Sigmoid colon (tissue), 7 donors: ENCODE data around the gene TBC1D9B. TPM values are rescaled to one million over a fixed set of nuclear protein-coding genes. Genes with fewer than 3 reads are reported as not detected.

Experiments
- DNase-seq: peaks from one replicate; pipeline ENCODE4 v3.0.0-alpha.2; 2019
- H3K27ac ChIP-seq, 4 donors: fragments of 200-600 bp; sonication (generic); one replicate each; pipeline ENCODE4 v1.5.1; 2016 to 2019; ENCODE audit warnings: mild to moderate bottlenecking in 1 of 4
- H3K27me3 ChIP-seq, 3 donors: fragments of 200-600 bp; sonication (generic); one replicate each; pipeline ENCODE4 v1.5.1; 2019; ENCODE audit warnings: mild to moderate bottlenecking in 1 of 3
- H3K36me3 ChIP-seq, 4 donors: fragments of 200-600 bp; sonication (generic); one replicate each; pipeline ENCODE4 v1.5.1; 2016 to 2019
- H3K4me1 ChIP-seq, 4 donors: fragments of 200-600 bp; sonication (generic); one replicate each; pipeline ENCODE4 v1.5.1; 2017 to 2019
- H3K4me3 ChIP-seq, 4 donors: fragments of 200-600 bp; sonication (generic); one replicate each; pipeline ENCODE4 v1.5.1; 2017 to 2019; ENCODE audit warnings: mild to moderate bottlenecking in 2 of 4, moderate library complexity in 1 of 4
- H3K9me3 ChIP-seq, 4 donors: fragments of 200-600 bp in 3 of 4; sonication (generic) in 3 of 4; one replicate each; pipeline versions ENCODE4 v1.5.1 to v1.6.1; 2013 to 2019
- CTCF ChIP-seq, 4 experiments: fragments of 450-650 bp in 3 of 4; fragments of 200-600 bp in 1 of 4; IDR thresholded peaks; one replicate each; pipeline ENCODE4 v1.5.1; 2016 to 2019; ENCODE audit warnings: antibody characterized with exemption in 4 of 4, mild to moderate bottlenecking in 3 of 4, moderate library complexity in 2 of 4
- EP300 ChIP-seq, 4 donors: sonication (generic); formaldehyde crosslinking; IDR thresholded peaks; one replicate each; pipeline ENCODE4 v1.6.1; 2017; ENCODE audit warnings: antibody characterized with exemption in 4 of 4
- POLR2A ChIP-seq, 2 donors: fragments of 450-650 bp; IDR thresholded peaks; one replicate each; pipeline ENCODE4 v1.6.1; 2016; ENCODE audit warnings: antibody characterized with exemption in 2 of 2, mild to moderate bottlenecking in 2 of 2, moderate library complexity in 2 of 2
- POLR2AphosphoS5 ChIP-seq, 4 donors: sonication (generic); formaldehyde crosslinking; IDR thresholded peaks; one replicate each; pipeline ENCODE4 v1.6.1; 2017; ENCODE audit warnings: antibody characterized with exemption in 4 of 4
- WGBS, 2 donors: extraction: QIAGEN DNeasy Blood & Tissue Kit; methylation state at CpG; one replicate each; pipeline ENCODE4 v1.1.7; 2013; 5-methylcytosine and 5-hydroxymethylcytosine counted together
- intact Hi-C: fragments of 100-400 bp; cut with DNase I; formaldehyde crosslinking; loops from one replicate; pipeline ENCODE4 v1.15.1; 2023
- polyA plus RNA-seq, 3 donors: library from polyadenylated mRNA; stranded (reverse); fragments of 200-250 nt; gene quantifications; one replicate each; pipeline ENCODE4 v1.2.3, GENCODE V29; 2013
- total RNA-seq, 4 donors: library from RNA; depleted of rRNA; stranded (reverse); fragments of >200 nt; gene quantifications; one replicate each; pipeline ENCODE4 v1.1.0, GENCODE V29; 2016
- donor health status: healthy with polysubstance abuse.
- donor health status: Bipolar disorder and iron deficiency.
- donor health status: healthy.

Gene TBC1D9B
- total RNA-seq: 1,000 to 10,000 TPM in 2 of 4 donors, 100 to 1,000 TPM in 2; 291 to 1,545 (median 1,005) TPM
- 10 to 100 TPM; 35.4 to 83.4 (median 36.8) TPM for polyA plus RNA-seq

- intact Hi-C loops: loop anchor here (1.0 to 5.0 kb wide), 5 partner anchors 50 to 183 kb away; partner anchors contain the start of genes MGAT4B, MRNIP and RNF130
These were observed at the start of gene TBC1D9B for GRCh38 chr5:179907556-179908324. TBC1D9B (minus strand) TSS chr5:179907897; CDS start chr5:179907821, 76 bp downstream.

DNA sequence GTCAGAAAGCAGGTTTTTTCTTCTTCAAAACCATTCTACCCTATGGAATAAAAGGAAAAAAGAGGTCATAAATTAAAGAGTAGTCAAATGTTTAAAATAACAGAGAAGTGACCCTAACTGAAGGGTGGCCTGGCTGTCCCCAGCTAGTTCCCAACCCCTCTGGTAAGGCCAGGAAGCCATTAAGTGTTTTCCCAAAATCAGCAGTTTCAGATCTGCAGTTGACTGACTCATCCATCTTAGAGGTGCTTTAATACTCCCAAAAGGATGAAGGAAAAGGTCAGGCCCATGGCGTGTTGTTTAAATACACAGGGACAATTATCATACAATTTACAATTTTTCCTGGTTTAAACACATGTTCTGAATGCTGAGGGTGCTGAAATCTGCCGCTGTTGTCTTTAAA is 47.9 kb upstream of the TBC1D9B start:
- 75 to 85% methylated on average over 2 of the region's 2 CpGs for WGBS, 2 donors
- intact Hi-C loops: no loop called here
- Histone ChIP-seq H3K4me3 (no peak overlapping the region), H3K36me3 (peaks cover 0 to 39% (median 3%) of the 10 kb centered on the region in 4 donors), H3K27me3 (no peaks in the 10 kb centered on the region), H3K4me1 (no peaks in the 10 kb centered on the region), H3K9me3 (no peaks in the 10 kb centered on the region), H3K27ac (no peak overlapping the region)
- DNase-seq: no peak
- TF ChIP-seq EP300 (IDR thresholded peaks at IDR 0.05): no peak
- TF ChIP-seq POLR2A (IDR thresholded peaks at IDR 0.05): no peak
- TF ChIP-seq POLR2AphosphoS5 (IDR thresholded peaks at IDR 0.05): no peak
- no peak for TF ChIP-seq CTCF (IDR thresholded peaks at IDR 0.05)

More at GRCh38 chr5:179907556-179908324, at the start of gene TBC1D9B:
- Histone ChIP-seq H3K27me3 (no peaks in the 10 kb centered on the region), H3K36me3 (peaks cover 0 to 22% (median 5%) of the 10 kb centered on the region in 4 donors), H3K4me1 (peaks cover 0 to 21% (median 19%) of the 10 kb centered on the region in 4 donors), H3K27ac (peak within 1 kb of the TSS; percentile 78 to 85 (median 80)), H3K4me3 (peak within 1 kb of the TSS; percentile 52 to 72 (median 66)), H3K9me3 (no peaks in the 10 kb centered on the region)
- TF ChIP-seq POLR2AphosphoS5 (IDR thresholded peaks at IDR 0.05): peak in 2 of 4 donors; percentile 65 to 67
- TF ChIP-seq POLR2A (IDR thresholded peaks at IDR 0.05): no peak
- no peak for TF ChIP-seq CTCF (IDR thresholded peaks at IDR 0.05)
- 1% methylated on average over 105 of the region's 105 CpGs for WGBS, 2 donors
- DNase-seq: peak; percentile 88

GRCh38 chr5:179955062-179955461 is 47.4 kb upstream of the TBC1D9B start:
- WGBS, 2 donors: 92% methylated on average over 6 of the region's 6 CpGs
- H3K27ac ChIP-seq: no peak overlapping the region
- peaks cover 0 to 35% (median 3%) of the 10 kb centered on the region in 4 donors for H3K36me3 ChIP-seq
- no peaks in the 10 kb centered on the region for H3K4me1 ChIP-seq
- no peaks in the 10 kb centered on the region for H3K9me3 ChIP-seq
- no peak overlapping the region for H3K4me3 ChIP-seq
- TF ChIP-seq POLR2A (IDR thresholded peaks at IDR 0.05): no peak
- TF ChIP-seq POLR2AphosphoS5 (IDR thresholded peaks at IDR 0.05): no peak
- TF ChIP-seq EP300 (IDR thresholded peaks at IDR 0.05): no peak
- TF ChIP-seq CTCF (IDR thresholded peaks at IDR 0.05): no peak
- H3K27me3 ChIP-seq: no peaks in the 10 kb centered on the region
- intact Hi-C loops: no loop called here
- no peak for DNase-seq

DNA sequence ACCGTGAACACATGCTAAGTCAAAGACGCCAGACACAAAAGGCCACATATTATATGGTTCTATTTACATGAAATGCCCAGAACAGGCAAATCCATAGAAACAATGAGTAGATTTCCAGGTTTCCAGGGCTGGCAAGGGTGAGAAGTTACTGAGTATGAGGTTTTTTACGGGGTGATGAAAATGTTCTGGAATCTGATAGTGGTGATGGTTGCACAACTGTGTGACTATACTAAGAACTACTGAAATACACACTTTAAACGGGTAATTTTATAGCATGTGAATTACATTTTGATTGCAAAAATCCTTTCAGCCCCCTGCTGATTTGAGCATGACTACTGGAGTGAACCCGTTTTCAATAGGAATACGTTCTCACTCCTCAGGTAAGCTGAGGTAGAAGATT is 46.7 kb upstream of the TBC1D9B start:
- 90 to 91% methylated on average over 6 of the region's 6 CpGs for WGBS, 2 donors
- intact Hi-C loops: no loop called here
- H3K4me3 ChIP-seq: no peak overlapping the region
- H3K36me3 ChIP-seq: peaks cover 0 to 35% (median 3%) of the 10 kb centered on the region in 4 donors
- H3K27ac ChIP-seq: no peak overlapping the region
- no peaks in the 10 kb centered on the region for H3K4me1 ChIP-seq
- no peaks in the 10 kb centered on the region for H3K27me3 ChIP-seq
- no peaks in the 10 kb centered on the region for H3K9me3 ChIP-seq
- DNase-seq: no peak
- TF ChIP-seq POLR2A (IDR thresholded peaks at IDR 0.05) (no peak), POLR2AphosphoS5 (IDR thresholded peaks at IDR 0.05) (no peak), EP300 (IDR thresholded peaks at IDR 0.05) (no peak), CTCF (IDR thresholded peaks at IDR 0.05) (no peak)
